HG03064 (cell line): ENCODE results near the gene RARB.

Experiments
- ATAC-seq: cut with Tn5 transposase; IDR thresholded peaks from one replicate; pipeline ENCODE4 v1.9.1; 2021; ENCODE audit warnings: low read depth; ENCODE audit not compliant: unreplicated experiment

Gene RARB

GRCh38 chr3:25588441-25589103 is 160.5 kb downstream of the RARB start:
- ATAC-seq, result no peak

- no peak for ATAC-seq
Observed at GRCh38 chr3:25589104-25589782, 161.2 kb downstream of the RARB start.

- ATAC-seq, result no peak
Observed at GRCh38 chr3:25589783-25590258, 161.8 kb downstream of the RARB start.

- ATAC-seq, result no peak
Observed at GRCh38 chr3:25592510-25592968, 164.5 kb downstream of the RARB start.

- no peak for ATAC-seq
Observed at GRCh38 chr3:25593001-25593400, 164.9 kb downstream of the RARB start.

- ATAC-seq, result no peak
Observed at GRCh38 chr3:25594007-25594502, 166.0 kb downstream of the RARB start.

GRCh38 chr3:25597535-25598101 is 169.6 kb downstream of the RARB start:
- no peak for ATAC-seq

GRCh38 chr3:25603703-25604102 is 175.6 kb downstream of the RARB start:
- ATAC-seq, result no peak

- no peak for ATAC-seq
Observed at GRCh38 chr3:25604107-25604805, 176.2 kb downstream of the RARB start.

GRCh38 chr3:25610167-25610566 is 182.1 kb downstream of the RARB start:
- ATAC-seq, result no peak

- ATAC-seq, result no peak
Observed at GRCh38 chr3:25610779-25611178, 182.7 kb downstream of the RARB start.

GRCh38 chr3:25611193-25611592 is 183.1 kb downstream of the RARB start:
- ATAC-seq, result no peak

- ATAC-seq, result no peak
Observed at GRCh38 chr3:25618028-25618427, 190.0 kb downstream of the RARB start.

GRCh38 chr3:25619382-25619781 is 191.3 kb downstream of the RARB start:
- no peak for ATAC-seq

GRCh38 chr3:25620493-25620892 is 192.4 kb downstream of the RARB start:
- ATAC-seq, result no peak

GRCh38 chr3:25621087-25621486 is 193.0 kb downstream of the RARB start:
- no peak for ATAC-seq

- ATAC-seq, result no peak
Observed at GRCh38 chr3:25631989-25632388, 203.9 kb downstream of the RARB start.

GRCh38 chr3:25633919-25634318 is 205.9 kb downstream of the RARB start:
- ATAC-seq, result no peak

GRCh38 chr3:25635038-25635437 is 207.0 kb downstream of the RARB start:
- no peak for ATAC-seq
